ENCODE results near the gene KYAT1. TPM values are rescaled to one million over a fixed set of nuclear protein-coding genes. Genes with fewer than 3 reads are reported as not detected.
A peak's percentile ranks its signal among the peaks of the same experiment; 100 is the strongest.

The KYAT1 gene
- total and polyA plus RNA-seq, 2 of the 13 experiments (the other 11 are each of a cell fraction or from before 2014, with no cell fraction given), result 9.2 to 46.5 TPM

DNA sequence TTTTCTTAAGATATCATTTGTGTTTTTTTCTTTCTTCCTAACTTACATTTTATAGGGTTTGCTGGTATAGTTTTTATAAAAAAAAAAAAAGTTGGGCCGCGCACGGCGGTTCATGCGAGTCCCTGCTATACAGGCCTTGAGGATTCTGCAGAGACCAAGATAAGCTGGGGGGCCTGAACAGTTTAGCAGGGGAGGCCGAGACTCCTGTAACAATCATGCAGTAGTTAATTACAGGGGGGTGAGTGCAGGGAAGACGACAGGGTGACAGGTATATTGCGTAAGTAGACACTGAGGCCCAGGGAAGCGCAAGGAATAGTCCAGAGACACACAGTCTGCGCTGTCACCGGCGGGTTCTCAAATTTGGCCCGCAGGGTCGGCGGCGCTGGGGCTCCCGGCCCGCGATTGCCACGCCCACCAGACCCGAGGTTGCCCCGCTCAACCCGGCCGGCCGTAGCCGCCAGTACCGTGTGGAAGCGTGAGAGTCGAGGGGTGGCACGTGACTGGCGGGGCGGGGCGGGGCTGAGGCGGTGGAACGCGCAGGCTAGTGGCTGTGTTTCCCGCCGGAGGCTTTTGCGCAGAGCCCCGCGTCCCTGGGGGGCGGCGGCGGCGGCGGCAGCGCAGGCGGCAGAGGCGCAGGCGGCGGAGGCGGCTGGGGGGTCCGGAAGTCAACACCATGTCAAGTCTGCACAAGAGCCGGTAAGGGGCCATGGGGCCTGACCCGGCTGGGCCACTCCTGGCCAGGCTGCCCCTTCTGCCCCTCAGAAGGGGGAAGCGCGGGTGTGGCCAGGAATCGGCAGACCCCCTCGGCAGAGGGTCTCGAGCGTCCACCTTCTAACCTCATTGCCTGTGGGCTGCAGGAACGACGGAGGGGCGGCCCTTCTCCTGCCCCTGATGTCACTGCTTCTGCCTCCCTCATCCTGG is 94.8 kb downstream of the KYAT1 start, which contains the start of gene TBC1D13 (continued):
- TF ChIP-seq, protein P1, sequence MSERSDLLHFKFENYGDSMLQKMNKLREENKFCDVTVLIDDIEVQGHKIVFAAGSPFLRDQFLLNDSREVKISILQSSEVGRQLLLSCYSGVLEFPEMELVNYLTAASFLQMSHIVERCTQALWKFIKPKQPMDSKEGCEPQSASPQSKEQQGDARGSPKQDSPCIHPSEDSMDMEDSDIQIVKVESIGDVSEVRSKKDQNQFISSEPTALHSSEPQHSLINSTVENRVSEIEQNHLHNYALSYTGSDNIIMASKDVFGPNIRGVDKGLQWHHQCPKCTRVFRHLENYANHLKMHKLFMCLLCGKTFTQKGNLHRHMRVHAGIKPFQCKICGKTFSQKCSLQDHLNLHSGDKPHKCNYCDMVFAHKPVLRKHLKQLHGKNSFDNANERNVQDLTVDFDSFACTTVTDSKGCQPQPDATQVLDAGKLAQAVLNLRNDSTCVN (CRISPR knock-in tag; IDR thresholded peaks at IDR 0.05; ENCODE audit: borderline replicate concordance), result peak; percentile 89
- peak; percentile 78; the same call in 1 of the 2 replicates for TF ChIP-seq NFKBIZ (CRISPR knock-in tag; IDR thresholded peaks at IDR 0.05)
- TF ChIP-seq SATB2 (CRISPR knock-in tag; IDR thresholded peaks at IDR 0.05), result no peak; the same call in 1 of the 2 replicates
- peak; percentile 85 for TF ChIP-seq SMYD3 (CRISPR knock-in tag; IDR thresholded peaks at IDR 0.05)
- no peak for TF ChIP-seq TEAD2 (CRISPR knock-in tag; IDR thresholded peaks at IDR 0.05)
- no peak; the same call in 1 of the 2 replicates for TF ChIP-seq ZC3H4 (CRISPR knock-in tag; IDR thresholded peaks at IDR 0.05; ENCODE audit: borderline replicate concordance)
- TF ChIP-seq SP4 (CRISPR knock-in tag; IDR thresholded peaks at IDR 0.05), result peak; percentile 95
- peak; percentile 96 for TF ChIP-seq ZNF616 (CRISPR knock-in tag; IDR thresholded peaks at IDR 0.05; ENCODE audit: low read depth)
- TF ChIP-seq, protein P2, sequence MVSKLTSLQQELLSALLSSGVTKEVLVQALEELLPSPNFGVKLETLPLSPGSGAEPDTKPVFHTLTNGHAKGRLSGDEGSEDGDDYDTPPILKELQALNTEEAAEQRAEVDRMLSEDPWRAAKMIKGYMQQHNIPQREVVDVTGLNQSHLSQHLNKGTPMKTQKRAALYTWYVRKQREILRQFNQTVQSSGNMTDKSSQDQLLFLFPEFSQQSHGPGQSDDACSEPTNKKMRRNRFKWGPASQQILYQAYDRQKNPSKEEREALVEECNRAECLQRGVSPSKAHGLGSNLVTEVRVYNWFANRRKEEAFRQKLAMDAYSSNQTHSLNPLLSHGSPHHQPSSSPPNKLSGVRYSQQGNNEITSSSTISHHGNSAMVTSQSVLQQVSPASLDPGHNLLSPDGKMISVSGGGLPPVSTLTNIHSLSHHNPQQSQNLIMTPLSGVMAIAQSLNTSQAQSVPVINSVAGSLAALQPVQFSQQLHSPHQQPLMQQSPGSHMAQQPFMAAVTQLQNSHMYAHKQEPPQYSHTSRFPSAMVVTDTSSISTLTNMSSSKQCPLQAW (CRISPR knock-in tag; IDR thresholded peaks at IDR 0.05), result peak; percentile 82
- no peak for TF ChIP-seq TBL1XR1 (IDR thresholded peaks at IDR 0.05; ENCODE audit: borderline replicate concordance, low read length, partially characterized antibody)
- TF ChIP-seq ZNF207 (IDR thresholded peaks at IDR 0.05; ENCODE audit: borderline replicate concordance), result no peak
- 0 out of 2 replicates have a peak, but pooled peaks have one; percentile 35 for TF ChIP-seq MIER2 (CRISPR knock-in tag; IDR thresholded peaks at IDR 0.05)
- TF ChIP-seq, protein P3, sequence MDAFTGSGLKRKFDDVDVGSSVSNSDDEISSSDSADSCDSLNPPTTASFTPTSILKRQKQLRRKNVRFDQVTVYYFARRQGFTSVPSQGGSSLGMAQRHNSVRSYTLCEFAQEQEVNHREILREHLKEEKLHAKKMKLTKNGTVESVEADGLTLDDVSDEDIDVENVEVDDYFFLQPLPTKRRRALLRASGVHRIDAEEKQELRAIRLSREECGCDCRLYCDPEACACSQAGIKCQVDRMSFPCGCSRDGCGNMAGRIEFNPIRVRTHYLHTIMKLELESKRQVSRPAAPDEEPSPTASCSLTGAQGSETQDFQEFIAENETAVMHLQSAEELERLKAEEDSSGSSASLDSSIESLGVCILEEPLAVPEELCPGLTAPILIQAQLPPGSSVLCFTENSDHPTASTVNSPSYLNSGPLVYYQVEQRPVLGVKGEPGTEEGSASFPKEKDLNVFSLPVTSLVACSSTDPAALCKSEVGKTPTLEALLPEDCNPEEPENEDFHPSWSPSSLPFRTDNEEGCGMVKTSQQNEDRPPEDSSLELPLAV (CRISPR knock-in tag; conservative IDR thresholded peaks at IDR 0.05; ENCODE audit: low read depth), result 0 out of 2 replicates have a peak, but pooled peaks have one; percentile 65
- peak; percentile 94 for TF ChIP-seq GABPB1 (CRISPR knock-in tag; IDR thresholded peaks at IDR 0.05)
- TF ChIP-seq, protein P4, sequence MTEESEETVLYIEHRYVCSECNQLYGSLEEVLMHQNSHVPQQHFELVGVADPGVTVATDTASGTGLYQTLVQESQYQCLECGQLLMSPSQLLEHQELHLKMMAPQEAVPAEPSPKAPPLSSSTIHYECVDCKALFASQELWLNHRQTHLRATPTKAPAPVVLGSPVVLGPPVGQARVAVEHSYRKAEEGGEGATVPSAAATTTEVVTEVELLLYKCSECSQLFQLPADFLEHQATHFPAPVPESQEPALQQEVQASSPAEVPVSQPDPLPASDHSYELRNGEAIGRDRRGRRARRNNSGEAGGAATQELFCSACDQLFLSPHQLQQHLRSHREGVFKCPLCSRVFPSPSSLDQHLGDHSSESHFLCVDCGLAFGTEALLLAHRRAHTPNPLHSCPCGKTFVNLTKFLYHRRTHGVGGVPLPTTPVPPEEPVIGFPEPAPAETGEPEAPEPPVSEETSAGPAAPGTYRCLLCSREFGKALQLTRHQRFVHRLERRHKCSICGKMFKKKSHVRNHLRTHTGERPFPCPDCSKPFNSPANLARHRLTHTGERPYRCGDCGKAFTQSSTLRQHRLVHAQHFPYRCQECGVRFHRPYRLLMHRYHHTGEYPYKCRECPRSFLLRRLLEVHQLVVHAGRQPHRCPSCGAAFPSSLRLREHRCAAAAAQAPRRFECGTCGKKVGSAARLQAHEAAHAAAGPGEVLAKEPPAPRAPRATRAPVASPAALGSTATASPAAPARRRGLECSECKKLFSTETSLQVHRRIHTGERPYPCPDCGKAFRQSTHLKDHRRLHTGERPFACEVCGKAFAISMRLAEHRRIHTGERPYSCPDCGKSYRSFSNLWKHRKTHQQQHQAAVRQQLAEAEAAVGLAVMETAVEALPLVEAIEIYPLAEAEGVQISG (CRISPR knock-in tag; IDR thresholded peaks at IDR 0.05), result peak; percentile 94
- TF ChIP-seq, protein P5, sequence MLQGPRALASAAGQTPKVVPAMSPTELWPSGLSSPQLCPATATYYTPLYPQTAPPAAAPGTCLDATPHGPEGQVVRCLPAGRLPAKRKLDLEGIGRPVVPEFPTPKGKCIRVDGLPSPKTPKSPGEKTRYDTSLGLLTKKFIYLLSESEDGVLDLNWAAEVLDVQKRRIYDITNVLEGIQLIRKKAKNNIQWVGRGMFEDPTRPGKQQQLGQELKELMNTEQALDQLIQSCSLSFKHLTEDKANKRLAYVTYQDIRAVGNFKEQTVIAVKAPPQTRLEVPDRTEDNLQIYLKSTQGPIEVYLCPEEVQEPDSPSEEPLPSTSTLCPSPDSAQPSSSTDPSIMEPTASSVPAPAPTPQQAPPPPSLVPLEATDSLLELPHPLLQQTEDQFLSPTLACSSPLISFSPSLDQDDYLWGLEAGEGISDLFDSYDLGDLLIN (CRISPR knock-in tag; IDR thresholded peaks at IDR 0.05; ENCODE audit: borderline replicate concordance), result 0 out of 2 replicates have a peak, but pooled peaks have one; percentile 25
- TF ChIP-seq, protein P6, sequence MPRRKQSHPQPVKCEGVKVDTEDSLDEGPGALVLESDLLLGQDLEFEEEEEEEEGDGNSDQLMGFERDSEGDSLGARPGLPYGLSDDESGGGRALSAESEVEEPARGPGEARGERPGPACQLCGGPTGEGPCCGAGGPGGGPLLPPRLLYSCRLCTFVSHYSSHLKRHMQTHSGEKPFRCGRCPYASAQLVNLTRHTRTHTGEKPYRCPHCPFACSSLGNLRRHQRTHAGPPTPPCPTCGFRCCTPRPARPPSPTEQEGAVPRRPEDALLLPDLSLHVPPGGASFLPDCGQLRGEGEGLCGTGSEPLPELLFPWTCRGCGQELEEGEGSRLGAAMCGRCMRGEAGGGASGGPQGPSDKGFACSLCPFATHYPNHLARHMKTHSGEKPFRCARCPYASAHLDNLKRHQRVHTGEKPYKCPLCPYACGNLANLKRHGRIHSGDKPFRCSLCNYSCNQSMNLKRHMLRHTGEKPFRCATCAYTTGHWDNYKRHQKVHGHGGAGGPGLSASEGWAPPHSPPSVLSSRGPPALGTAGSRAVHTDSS (CRISPR knock-in tag; conservative IDR thresholded peaks at IDR 0.05), result no peak
